Astrocyte of the cerebellum (primary cell): ENCODE measurements around the gene SORCS1.

Source experiments
- DNase-seq: peaks from one replicate; pipeline ENCODE4 v3.0.0-alpha.2; 2011; ENCODE audit warnings: low read depth
- H3K4me3 ChIP-seq: 2 replicates; pipeline ENCODE4 v1.5.1; 2011; ENCODE audit warnings: mild to moderate bottlenecking, low read depth, low read length, moderate library complexity
- CTCF ChIP-seq: IDR thresholded peaks from 2 replicates; pipeline ENCODE4 v1.5.1; 2012; ENCODE audit warnings: low read length, low read depth, moderate library complexity, mild to moderate bottlenecking; ENCODE audit errors: missing control alignments
- in situ Hi-C: cut with HindIII; loops from 2 replicates; pipeline ENCODE4 v1.10.0; 2017; ENCODE audit warnings: low sequenced_read_pairs

The SORCS1 gene

DNA sequence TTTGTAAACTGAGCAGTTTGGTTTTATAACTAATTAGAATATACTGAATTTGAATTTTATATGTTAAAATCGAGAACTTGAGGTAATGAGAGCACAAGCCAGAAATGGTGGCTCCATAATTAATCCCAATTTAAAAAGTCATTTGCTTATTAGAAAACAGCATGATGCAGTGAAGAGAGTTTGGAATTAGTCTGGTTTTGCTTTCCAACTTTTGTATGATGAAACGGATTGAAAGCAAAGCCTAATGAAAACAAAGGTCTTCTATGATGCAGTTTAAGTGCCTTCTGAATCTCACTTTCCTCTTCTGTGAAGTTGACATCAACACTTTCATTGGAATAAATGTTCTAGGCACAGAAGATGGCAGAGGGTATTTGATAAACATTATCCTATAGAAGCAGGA is 89.4 kb downstream of the SORCS1 start:
- in situ Hi-C loops: no loop called here
- no peak overlapping the region for H3K4me3 ChIP-seq
- no peak for TF ChIP-seq CTCF
- DNase-seq: no peak

GRCh38 chr10:107072786-107073185 is 91.7 kb downstream of the SORCS1 start:
- no peak for DNase-seq
- H3K4me3 ChIP-seq: no peak overlapping the region
- no peak for TF ChIP-seq CTCF
- in situ Hi-C loops: no loop called here

DNA sequence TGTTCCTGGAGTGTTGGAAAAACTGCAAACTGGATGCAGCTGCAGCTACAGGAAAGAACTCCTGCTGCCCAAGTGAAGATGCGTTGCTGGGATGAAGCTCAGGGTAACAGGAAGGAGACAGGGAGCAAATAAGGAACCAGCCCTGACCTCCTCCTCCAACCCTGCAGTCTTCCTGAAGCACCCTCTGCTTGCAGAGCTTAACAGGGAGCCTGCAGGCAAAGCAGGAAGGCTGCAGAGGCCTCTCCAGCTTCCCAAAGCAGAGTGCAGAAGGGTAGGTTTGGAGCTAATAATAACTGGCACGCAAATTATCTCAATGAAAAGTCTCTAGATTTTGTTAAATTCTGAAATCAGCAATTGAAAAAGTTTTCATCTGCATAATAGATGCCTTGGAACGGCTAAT is 92.5 kb downstream of the SORCS1 start:
- TF ChIP-seq CTCF: no peak
- DNase-seq: no peak
- H3K4me3 ChIP-seq: no peak overlapping the region
- in situ Hi-C loops: no loop called here

GRCh38 chr10:107071301-107071700 is 93.2 kb downstream of the SORCS1 start:
- no peak overlapping the region for H3K4me3 ChIP-seq
- in situ Hi-C loops: no loop called here
- no peak for DNase-seq
- no peak for TF ChIP-seq CTCF

GRCh38 chr10:107067843-107068242 is 96.7 kb downstream of the SORCS1 start:
- H3K4me3 ChIP-seq: no peak overlapping the region
- no peak for DNase-seq
- in situ Hi-C loops: no loop called here
- TF ChIP-seq CTCF: no peak

DNA sequence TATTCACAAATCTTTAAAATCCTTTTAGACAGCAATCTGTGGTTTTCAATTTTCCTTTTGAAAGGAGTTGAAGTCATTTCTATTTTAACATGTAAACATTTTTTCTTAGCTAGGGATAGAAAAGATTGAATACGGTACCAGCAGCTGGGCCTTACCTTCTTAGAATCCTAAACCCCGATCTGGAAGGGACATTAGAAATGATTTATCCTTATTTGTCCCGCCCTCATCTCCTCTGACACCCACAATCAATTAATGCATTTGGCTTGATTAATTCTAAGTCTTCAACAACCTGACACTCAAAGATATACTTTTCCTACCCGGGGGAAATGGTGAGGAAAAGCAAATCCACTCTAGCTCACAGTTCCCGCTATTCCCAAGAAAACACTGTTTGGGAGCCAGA is 100.4 kb downstream of the SORCS1 start:
- in situ Hi-C loops: no loop called here
- no peak overlapping the region for H3K4me3 ChIP-seq
- DNase-seq: no peak
- no peak for TF ChIP-seq CTCF

DNA sequence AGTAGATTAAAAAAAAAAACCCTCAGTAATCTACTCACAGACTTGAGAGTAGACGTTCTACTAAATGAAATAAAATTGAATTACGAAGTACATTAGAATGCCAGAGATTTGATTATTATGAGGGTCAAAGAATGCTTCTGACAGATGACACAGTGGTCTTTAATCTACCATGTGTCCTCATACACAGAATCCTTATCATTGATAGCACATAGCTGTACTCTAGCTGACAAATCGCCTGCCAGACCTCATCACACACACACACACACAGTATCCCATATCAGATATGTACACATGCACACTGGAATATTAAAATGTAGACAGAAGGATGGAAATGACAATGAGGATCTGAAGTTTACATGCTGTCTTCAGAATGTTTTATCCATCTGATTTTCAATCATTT is 104.6 kb downstream of the SORCS1 start:
- no peak for DNase-seq
- H3K4me3 ChIP-seq: no peak overlapping the region
- in situ Hi-C loops: no loop called here
- TF ChIP-seq CTCF: no peak
